ENCODE measurements around the gene TEFM.
"Not testable (repeated sequence)": the region's sequence is repeated elsewhere in the genome, so short reads cannot be mapped to it uniquely, and the experiment has no call there.

The TEFM gene, protein sequence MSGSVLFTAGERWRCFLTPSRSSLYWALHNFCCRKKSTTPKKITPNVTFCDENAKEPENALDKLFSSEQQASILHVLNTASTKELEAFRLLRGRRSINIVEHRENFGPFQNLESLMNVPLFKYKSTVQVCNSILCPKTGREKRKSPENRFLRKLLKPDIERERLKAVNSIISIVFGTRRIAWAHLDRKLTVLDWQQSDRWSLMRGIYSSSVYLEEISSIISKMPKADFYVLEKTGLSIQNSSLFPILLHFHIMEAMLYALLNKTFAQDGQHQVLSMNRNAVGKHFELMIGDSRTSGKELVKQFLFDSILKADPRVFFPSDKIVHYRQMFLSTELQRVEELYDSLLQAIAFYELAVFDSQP

DNA sequence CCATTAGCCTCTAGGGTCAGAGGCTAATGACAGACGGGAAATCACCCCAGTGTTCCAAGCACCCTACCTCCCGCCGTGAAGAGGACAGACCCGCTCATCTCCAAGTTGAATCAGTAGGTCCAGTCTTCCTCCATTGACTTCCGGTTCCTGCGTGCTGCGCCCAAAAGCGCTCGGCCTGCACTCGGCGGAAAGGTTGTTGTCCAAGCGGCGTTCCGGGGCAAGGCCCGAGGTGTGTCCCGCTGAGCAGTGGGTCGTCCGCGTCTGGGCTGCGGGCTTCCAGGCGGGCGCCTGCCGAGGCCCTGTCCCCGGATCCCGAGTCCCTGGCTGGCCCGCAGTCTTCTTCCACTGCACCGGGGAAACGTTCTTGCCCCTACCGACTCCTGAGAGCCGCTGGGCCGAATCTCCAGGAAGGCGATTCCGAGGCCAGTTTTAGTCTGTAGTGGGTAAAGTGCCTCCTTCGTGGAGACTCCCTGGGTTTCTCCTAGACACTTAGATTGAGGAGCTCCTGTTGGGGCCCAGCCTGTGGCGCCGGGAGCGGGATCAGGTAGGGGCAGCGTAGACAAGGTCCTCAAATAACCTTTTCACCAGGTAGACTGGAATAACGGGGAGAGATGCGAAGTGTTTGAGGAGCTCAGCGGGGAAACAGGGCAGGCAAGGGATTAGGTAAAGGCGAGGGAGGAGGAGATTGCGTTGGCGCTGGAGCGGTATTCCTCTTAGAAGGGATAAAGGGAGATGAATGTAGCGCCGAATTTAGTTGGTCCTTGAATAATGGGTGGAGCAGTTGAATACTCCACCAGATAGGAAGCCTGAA is at the start of gene TEFM:
TSS of gene TEFM (minus strand) at position 138 of the 811 bp plus-strand sequence. CDS start at position 98, 40 bp downstream.
- peak; percentile 93 for DNase-seq

DNA sequence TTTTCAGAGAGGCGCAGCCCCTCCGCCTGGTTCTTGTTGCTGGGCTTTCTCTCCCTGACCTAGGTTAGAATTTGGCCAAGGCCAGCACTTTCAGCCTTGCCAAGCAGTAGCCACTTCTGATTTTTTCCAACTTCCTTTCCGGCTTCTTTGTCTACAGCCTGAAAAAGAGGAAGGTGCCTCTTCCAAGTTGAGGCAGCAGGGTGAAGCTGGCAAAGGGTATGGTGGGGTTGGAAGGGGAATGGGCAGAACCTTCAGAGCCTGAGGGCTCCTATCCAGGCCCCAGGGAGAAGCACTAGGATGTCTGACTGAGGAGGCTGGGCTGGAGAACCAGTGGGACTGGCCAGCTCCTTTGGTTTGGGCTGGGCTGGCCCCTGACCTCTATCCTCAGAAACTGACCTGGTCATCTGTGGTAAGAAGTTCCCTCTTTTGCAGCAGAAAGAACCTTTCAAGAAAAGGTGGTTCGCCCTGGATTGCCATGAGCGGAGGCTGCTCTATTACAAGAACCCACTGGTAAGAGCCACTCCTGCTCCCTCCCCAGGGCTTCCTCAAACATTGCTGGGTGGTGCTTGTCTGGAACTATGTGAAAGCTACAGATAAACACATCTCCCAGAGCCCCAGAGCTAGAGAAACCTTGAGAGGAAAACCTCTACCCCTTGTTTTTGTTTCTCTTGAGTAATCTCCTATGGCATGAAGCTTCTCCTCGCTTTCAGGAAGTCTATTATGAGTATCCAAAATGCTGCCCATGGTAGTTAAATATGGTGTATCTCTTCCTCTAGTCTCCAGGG is 48.2 kb upstream of the TEFM start:
- DNase-seq = no peak

DNA sequence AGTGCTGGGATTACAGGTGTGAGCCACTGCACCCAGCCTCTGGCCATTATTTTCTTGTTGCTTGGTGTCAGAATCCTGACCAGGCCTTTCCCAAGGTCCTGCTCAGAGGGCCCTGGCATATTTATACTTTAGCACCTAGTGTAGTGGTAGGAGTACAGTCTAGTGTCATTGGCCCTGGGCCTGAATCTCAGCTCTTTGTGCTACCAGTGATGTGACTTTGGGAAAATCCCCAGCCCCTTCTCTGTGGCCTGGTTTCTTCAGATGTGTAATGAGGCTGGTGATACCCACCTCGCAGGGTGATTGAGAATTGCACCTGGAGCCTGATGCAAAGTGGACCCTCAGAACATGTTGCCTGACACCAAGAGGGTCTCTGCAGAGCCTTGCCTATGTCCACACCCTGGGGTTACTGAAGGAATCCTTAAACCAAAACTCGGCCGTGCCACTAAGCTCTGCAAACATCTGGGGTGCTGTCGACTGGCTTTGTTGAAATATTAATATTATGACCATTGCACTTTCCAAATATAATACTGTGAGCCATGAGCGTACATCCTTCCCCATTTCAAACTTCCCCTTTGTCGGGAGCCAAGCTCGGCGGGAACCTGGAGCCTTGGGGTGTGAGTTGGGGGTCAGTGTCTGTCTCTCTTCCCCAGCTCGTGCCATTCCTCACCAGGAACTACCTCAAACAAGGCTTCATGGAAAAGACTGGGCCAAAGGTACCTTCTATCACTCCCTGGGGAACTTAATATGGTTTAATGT is 46.8 kb upstream of the TEFM start:
- DNase-seq = no peak

DNA sequence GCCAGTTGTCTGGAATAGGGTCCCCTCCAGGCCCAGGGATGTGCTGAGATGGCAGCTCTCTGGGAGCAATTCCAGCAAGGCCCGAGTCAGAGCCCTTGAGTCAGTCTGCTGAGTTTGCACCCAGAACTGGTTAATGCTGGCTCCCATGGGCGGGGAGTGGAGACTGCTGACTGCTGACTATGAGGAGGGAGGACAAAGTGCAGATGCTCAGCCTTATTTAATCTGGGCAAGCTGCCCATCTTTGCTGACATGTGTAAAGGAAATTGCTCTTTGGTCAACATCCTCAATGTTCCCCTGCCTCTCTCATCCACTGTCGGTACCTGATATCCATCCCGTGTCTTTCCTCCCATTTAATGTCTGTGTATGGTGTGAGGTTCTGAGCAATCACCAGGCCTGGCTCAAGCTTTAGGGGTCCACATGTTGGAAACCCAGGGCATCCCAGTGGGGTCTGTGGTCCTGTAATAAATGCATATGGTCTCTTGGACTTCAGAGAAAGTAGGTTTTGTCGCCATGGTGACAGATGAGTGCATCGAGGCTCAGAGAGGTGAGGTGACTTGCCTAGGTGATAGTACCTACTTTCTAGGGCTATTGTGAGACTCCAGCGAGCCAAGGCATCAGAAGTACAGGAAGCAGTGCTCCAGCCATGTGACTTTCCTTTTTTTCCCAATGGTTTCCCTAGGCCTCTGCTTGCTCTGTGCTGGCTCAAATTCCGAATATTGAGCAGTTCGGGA is 44.8 kb upstream of the TEFM start:
- DNase-seq = no peak

DNA sequence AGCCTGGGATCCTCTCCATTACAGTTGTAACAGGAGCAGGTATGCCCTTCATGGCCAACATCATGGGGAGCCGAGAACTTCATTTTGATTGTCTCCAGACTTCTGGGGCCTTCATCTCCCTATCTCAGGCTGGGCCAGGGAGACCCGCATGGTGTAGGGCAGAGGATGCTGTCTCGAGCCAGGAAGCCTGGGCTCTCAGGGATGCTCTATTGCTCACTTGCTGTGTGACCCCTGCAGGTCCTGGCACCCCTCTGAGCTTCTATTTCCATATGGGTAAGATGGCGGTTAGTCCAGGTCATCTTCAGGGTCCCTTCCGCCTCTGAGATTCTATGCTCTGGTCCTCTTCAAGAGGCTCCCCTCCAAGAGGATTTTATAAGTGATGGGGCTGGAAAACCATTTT is 44.2 kb upstream of the TEFM start:
- DNase-seq = no peak

DNA sequence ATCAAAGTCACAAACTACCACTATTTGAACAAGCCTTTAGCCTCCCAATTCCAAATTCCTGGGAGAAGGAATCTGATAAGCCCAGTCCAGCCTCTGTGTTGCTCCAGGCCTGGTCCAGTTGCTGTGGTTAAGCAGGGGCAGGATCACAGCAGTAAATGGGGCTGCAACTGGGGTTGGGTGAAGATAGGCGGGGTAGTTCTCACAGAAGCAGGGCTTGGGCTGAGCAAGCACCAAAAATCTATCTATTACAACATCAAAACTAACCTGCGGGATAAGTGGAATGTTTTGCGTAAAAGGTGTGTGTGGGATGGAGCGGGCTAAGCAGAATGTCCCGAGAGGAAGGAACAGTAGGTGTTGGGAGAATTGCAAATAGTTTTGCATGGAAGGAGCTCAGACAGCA is 41.8 kb upstream of the TEFM start:
- DNase-seq = no peak

DNA sequence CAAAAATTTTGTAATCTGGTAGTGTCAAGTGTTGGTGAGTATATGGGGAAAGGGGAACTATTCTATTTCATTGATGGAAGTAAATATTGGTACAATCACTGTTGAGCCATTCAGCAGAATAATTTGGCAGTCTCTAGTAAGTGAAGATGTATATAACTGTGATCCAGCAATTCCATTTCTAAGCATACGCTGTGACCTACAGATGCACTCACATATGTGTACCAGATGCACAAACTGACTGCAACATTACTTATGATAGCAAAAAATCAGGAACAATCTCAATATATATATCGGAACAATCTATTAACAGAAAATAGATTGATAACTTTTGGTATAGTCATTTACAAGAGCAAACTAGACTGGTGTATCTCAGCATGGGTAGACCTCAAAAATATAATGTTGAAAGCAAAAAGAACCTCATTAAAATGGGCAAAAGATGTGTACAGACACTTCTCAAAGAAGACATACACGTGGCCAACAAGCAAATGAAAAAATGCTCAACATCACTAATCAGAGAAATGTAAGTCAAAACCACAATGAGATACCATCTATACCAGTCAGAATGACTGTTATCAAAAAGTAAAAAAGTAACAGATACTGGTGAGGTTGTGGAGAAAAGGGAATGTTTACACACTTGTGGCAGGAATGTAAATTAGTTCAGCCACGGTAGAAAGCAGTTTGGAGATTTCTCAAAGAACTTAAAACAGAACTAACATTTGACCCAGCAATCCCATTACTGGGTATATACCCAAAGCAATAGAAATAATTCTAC is 36.5 kb upstream of the TEFM start:
- no peak for DNase-seq

DNA sequence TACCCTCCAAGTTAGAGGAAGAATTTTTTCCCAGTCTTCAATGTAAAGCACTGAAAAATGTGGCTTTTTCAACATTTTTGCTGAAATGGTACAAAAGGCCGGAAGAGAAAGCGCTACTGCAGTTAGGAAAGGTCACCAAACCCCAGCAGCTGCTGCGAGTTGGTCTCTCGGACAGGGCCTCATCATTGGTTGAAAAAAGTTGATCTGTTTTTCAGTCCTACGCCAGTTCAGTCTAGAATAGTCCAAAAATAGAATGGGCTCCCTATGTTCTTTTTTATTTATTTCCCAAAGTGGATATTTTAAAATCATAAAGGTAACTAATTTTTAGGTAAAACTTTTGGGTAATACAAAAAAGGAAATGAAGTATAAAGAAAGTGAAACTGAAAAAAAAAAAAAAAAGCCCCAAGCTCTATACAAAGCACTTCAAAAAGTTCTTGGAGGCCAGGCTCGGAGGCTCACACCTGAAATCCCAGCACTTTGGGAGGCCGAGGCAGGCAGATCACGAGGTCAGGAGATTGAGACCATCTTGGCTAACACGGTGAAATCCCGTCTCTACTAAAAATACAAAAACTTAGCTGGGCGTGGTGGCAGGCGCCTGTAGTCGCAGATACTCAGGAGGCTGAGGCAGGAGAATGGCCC is 33.1 kb upstream of the TEFM start:
- DNase-seq = no peak

DNA sequence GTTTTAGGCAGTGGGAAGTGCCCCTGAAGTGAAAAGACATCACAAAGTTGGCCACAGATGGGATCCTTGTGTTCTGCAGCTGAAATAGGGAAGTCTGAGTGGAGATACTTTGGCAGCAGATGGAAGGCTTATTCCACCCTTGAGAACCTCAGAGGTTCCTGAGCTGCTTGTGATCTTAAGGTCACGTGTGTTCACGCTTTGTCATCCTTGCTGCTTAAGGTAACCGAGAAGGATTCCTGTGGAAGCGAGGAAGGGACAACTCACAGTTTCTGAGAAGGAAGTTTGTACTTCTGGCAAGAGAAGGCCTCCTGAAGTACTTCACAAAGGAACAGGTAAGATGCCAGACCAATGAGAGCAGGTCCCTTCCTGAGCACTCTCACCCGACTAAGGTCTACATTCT is 27.9 kb upstream of the TEFM start:
- DNase-seq = no peak

DNA sequence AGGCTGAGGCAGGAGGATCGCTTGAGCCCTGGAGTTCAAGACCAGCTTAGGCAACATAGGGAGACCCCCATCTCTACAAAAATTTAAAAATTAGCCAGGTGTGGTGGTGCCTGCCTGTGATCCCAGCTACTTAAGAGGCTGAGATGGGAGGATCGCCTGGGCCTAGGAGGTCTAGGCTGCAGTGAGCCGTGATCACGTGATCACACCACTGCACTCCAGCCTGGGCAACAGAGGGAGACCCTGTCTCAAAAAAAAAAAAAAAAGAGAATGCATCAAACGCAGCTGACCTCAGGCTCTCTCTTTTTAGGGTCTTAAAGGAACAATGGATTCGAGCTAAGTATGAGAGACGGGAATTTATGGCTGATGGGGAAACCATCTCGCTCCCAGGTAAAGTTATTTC is 25.5 kb upstream of the TEFM start:
- not testable (repeated sequence) for DNase-seq

DNA sequence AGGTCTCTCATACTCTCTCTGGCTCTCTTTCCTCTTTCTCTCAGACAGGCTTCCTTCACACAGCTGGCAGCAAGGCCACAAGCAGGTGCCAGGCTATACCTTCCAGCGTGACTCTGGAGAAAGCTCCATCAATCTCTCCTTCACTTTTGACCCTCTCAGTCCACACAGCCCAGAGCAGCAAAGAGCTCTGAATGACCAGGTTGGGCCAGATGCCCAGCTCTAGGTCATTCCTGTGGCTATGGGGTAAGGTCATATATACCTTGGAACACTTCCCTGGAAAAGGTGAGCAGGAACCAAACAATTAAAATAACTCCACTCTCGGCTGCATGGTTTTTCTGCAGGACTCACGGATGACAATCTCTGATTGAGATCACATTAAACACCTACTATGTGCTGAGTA is 24.5 kb upstream of the TEFM start:
- DNase-seq = no peak

DNA sequence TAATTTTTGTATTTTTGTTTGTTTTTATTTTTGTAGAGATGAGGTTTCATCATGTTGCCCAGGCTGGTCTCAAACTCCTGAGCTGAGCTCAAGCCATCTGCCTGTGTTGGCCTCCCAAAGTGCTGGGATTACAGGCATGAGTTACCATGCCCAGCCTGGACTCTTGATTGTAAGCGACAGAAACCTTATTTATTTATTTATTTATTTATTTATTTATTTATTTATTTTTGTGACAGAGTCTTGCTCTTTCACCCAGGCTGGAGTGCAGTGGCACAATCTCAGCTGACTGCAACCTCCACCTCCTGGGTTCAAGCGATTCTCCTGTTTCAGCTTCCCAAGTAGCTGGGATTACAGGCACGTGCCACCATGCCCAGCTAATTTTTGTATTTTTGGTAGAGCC is 23.8 kb upstream of the TEFM start:
- DNase-seq = not testable (repeated sequence)

DNA sequence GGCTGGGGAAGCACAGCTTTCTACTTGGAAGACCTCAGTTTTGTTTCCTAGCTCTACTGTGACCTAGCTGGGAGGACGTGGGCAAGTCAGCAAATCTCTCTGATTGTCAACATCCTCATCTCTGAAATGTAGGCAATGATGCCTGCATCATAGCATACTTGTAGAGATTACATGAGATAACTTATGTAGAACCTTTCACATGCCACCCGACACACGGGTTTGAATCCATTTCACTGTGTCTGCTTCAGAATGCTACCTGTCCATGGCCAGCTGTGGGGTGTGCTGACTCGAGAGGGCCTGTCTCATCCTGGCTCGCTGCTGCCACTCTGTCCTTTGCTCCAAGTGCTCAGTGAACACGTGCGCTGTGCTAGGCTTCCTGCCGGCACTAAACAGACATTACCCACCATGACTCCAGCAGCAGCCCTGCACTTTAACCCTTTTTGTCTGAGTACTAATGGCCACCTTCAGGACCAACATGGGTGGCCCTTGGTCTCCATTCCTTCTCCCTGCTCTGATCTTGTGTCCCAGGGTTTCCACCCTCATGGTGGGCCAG is 23.1 kb upstream of the TEFM start:
- no peak for DNase-seq

DNA sequence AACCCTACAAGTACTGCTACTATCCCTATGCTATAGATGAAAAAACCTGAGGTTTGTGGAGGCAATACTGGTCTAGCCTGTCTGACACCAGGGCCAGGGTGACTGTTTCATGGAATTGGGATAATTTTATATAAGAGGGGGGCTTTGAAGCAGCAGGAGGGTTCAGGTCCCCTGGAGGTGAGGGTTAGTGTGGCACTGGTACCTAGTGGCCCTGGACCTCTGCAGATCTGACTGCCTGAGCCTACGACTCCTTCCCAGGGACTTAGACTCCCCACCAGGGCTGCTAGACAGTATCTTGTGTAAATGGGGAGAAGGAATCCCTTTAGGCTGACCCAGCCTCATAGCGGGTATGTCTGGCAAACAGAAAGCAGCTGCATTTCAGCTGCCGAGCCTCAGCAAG is 22.5 kb upstream of the TEFM start:
- no peak for DNase-seq

DNA sequence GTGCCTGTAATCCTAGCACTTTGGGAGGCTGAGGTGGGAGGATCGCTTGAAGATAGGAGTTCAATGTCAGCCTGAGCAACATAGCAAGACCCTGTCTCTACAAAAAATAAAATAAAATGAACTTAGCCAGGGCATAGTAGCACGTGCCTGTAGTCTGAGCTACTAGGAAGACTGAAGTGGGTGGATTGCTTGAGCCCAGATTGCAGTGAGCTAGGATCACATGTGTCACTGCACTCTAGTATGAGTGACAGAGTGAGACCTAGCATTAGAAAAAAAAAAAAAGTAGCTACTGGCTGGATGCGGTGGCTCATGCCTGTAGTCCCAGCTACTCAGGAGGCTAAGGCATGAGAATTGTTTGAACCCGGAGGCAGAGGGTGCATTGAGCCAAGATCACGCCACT is 21.7 kb upstream of the TEFM start:
- no peak for DNase-seq

DNA sequence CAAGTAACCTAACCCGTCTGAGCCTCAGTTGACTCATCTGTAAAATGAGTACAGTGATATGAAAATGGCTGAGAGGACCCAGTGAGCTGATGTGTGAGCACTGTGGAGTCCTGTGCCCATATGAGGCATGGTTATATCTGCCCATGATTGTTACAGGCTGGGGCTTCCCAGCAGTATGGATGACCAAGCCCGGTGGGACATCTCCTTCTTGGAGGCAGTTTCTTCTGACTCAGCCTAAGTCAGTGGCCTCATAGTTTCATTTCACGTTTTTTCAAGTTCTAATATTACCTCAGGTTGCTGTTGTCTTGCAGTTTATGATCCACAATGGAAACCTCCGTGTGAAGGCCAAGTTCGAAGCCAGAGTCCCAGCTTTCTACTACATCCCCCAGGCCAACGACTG is 20.5 kb upstream of the TEFM start:
- no peak for DNase-seq

DNA sequence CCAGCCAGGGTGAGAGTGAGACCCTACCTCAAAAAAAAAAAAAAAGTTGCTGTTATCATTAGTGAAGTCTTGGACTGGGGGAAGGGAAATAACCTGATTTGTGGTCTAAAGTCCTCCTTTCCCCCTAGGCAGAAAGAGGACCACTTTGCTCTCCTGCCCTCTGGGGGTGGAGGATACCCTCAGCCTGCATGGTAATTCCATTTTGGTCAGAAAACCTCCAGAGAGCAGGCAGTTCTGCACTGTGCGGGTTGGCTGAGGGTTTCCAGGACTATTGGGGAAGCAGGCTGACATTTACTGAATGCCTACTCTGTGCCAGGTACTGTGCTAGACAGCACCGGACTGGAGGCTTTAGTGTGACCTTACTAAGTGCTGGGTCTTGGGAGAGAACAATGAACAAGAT is 18.3 kb upstream of the TEFM start:
- DNase-seq = no peak

DNA sequence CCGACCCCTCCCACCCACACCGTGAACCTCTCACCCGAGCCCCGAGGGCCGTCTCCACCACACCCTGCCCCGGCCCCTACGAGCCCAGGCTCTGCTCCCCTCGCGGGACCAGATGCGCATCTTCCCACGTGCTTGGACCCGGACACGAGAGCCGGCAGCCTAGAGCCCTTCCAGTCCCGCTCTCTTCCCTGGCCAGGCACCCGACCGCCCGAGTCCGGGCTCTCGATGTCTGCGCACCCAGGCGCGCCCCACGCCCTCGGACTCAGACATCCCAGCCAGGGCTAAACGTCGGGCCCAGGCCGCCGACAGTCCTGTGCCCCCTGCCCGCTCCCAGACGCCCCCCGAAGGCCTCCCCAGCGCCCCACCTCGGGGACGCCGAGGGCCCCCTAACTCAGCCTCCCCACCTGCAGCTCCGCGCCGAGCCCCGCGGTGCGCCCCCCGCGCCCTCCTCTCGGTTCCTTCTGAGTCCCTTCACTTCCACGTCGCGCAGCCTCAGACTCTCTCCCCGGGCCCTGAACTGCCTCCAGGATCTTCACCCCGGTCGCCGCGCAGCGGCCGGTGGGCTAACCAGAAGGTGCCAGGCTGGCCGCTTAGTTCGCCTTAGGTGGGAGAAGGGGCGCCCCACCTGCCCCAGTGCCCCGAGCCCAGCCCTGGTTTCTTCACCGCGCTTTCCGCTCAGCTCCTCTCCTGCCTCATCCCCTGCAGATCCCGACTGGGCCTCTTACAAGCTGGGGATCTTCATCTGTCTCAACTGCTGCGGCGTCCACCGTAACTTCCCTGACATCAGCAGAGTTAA is 16.4 kb upstream of the TEFM start:
- DNase-seq = peak; percentile 20

DNA sequence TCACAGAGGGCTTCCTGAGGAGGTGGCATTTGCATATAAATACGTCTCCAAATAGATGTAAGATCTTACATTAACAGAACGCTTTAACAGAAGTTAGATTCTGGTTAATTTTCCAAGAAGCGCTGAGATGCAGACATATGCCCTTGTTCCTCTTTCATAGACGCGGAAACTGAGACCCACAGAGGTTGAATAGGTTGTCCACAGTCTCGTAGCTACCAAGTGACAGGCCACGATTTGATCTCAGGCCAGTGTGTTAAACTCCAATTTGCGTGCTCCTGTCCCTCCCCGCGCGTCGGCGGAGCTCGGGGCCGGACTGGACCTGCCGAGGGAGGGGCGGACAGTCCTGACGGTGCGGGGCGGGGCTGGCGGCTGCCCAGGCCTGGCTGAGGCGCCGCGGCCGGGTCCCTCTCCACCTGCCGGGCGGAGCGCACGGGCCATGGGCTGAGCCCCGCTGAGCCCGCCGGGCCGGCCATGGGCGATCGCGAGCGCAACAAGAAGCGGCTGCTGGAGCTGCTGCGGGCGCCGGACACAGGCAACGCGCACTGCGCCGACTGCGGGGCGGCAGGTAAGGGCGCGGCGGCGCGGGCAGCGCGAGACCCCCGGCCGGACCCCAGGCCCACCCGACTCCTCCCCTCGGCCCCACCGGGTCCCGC is 15.6 kb upstream of the TEFM start, which contains the start of gene ADAP2:
TSS of gene ADAP2 (plus strand) at position 402 of the 653 bp plus-strand sequence. CDS start at position 472, 70 bp downstream.
- no peak for DNase-seq
